BJ (cell line): ENCODE data around the gene DNM2. TPM values are rescaled to one million over a fixed set of nuclear protein-coding genes. Genes with fewer than 3 reads are reported as not detected.

Experiments
- CTCF ChIA-PET: fragments of 350-600 bp; formaldehyde crosslinking; extraction: SDS; loops from one replicate; lab custom pipeline; 2021; ENCODE audit warnings: antibody characterized with exemption, inconsistent platforms; lab: Yijun Ruan, JAX
- POLR2A ChIA-PET: fragments of 300-600 bp; sonication (Branson Sonifier 250); formaldehyde crosslinking; extraction: SDS; loops from one replicate; lab custom pipeline; 2021; ENCODE audit warnings: antibody characterized with exemption; lab: Charles Lee
- DNase-seq: peaks from one replicate; pipeline ENCODE4 v3.0.0-alpha.2; 2011; ENCODE audit warnings: low read depth
- H3K27me3 ChIP-seq: 2 replicates; pipeline ENCODE4 v1.6.0; 2011; ENCODE audit warnings: low read length; ENCODE audit not compliant: control insufficient read depth, insufficient read depth
- H3K36me3 ChIP-seq: 2 replicates; pipeline ENCODE4 v1.5.1; 2011; ENCODE audit warnings: low read length; ENCODE audit not compliant: control insufficient read depth, insufficient read depth
- H3K4me3 ChIP-seq: 2 replicates; pipeline ENCODE4 v1.5.1; 2011; ENCODE audit warnings: low read depth, mild to moderate bottlenecking, control low read depth, low read length
- CTCF ChIP-seq: IDR thresholded peaks from 2 replicates; pipeline ENCODE4 v1.5.1; 2011; ENCODE audit warnings: low read depth, mild to moderate bottlenecking, control low read depth, inconsistent platforms, low read length, moderate library complexity; ENCODE audit not compliant: insufficient read depth
- polyA plus RNA-seq: library from polyadenylated mRNA; depleted of rRNA; stranded (reverse); fragments of >200 nt; gene quantifications from 2 replicates; pipeline ENCODE4 v1.2.3, GENCODE V29; 2011

Gene DNM2
- polyA plus RNA-seq, 1 experiment = 64.2 TPM

- POLR2A ChIA-PET = no interaction called here
- H3K4me3 ChIP-seq = no peak overlapping the region
- 0 out of 2 replicates have a peak, but pooled peaks have one; percentile 6 for TF ChIP-seq CTCF
- no peaks in the 10 kb centered on the region for H3K27me3 ChIP-seq
- no peaks in the 10 kb centered on the region for H3K36me3 ChIP-seq
- DNase-seq = peak; percentile 35
- CTCF ChIA-PET = interaction anchor here (0.9 kb wide), 2 partner anchors 45 to 140 kb away, joined by 3 read pairs; no protein-coding TSS in a partner anchor
Measured at GRCh38 chr19:10724573-10725071, 6.7 kb downstream of the DNM2 start.

- ChIA-PET POLR2A (no interaction called here), CTCF (interaction anchor here (0.7 to 0.9 kb wide), 2 partner anchors 18 to 139 kb away, joined by 3 read pairs; no protein-coding TSS in a partner anchor)
- Histone ChIP-seq H3K27me3 (no peaks in the 10 kb centered on the region), H3K36me3 (no peaks in the 10 kb centered on the region), H3K4me3 (no peak overlapping the region)
- DNase-seq = no peak
- TF ChIP-seq CTCF = no peak
Measured at GRCh38 chr19:10725415-10725814, 7.5 kb downstream of the DNM2 start.

GRCh38 chr19:10726268-10726667 is 8.4 kb downstream of the DNM2 start:
- Histone ChIP-seq H3K36me3 (no peaks in the 10 kb centered on the region), H3K27me3 (no peaks in the 10 kb centered on the region), H3K4me3 (no peak overlapping the region)
- TF ChIP-seq CTCF = no peak
- DNase-seq = no peak
- POLR2A ChIA-PET = no interaction called here
- CTCF ChIA-PET = interaction anchor here (0.7 to 2.8 kb wide), 2 partner anchors 9 to 17 kb away, joined by 3 to 17 read pairs; partner anchors contain the start of gene DNM2

GRCh38 chr19:10727685-10728201 is 9.9 kb downstream of the DNM2 start:
- CTCF ChIA-PET = interaction anchor here (2.8 kb wide), 1 partner anchor 11 kb away, joined by 17 read pairs; the partner anchor contains the start of gene DNM2
- Histone ChIP-seq H3K27me3 (no peaks in the 10 kb centered on the region), H3K36me3 (no peaks in the 10 kb centered on the region), H3K4me3 (no peak overlapping the region)
- no peak for TF ChIP-seq CTCF
- POLR2A ChIA-PET = no interaction called here
- no peak for DNase-seq

- ChIA-PET CTCF (interaction anchor here (1.2 kb wide), 1 partner anchor 12 kb away, joined by 6 read pairs; the partner anchor contains the start of gene DNM2), POLR2A (no interaction called here)
- DNase-seq = no peak
- no peaks in the 10 kb centered on the region for H3K27me3 ChIP-seq
- H3K36me3 ChIP-seq = no peaks in the 10 kb centered on the region
- no peak for TF ChIP-seq CTCF
- H3K4me3 ChIP-seq = no peak overlapping the region
Measured at GRCh38 chr19:10729411-10729810, 11.5 kb downstream of the DNM2 start.
